Measurements from ENCODE around the gene ZNF668.
"Not testable (repeated sequence)": the region's sequence is repeated elsewhere in the genome, so short reads cannot be mapped to it uniquely, and the experiment has no call there.

Gene ZNF668

DNA sequence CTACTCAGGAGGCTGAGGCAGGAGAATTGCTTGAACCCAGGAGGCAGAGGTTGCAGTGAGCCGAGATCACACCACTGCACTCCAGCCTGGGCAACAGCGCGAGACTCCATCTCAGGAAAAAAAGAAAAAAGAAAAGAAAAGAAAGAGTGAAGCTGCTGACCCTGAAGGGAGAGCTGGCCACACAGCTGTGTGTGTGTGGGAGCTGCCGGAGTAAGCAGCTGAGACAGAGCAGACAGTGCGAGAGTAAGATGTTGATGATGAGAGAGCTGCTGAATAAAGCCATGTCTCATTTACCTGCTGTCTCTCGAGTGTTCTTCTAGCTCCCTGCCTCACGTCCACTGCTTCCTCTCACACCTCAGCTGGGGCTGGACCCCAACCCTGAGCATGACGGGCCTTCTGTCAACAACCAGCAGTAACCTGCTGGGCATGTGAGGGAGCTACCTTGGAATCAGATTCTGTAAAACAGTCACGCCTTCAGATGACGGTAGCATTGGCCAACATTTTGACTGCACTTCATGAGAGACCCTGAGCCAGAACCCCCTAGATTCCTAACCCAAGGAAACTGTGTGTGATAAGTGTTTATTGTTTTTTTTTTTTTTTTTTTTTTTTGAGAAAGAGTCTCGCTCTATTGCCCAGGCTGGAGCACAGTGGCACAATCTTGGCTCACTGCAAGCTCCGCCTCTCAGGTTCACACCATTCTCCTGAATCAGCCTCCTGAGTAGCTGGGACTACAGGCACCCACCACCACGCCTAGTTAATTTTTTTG lies 27.0 kb upstream of the ZNF668 start:
- not testable (repeated sequence) for DNase-seq

- no peak for DNase-seq
These were observed 26.0 kb upstream of the ZNF668 start for GRCh38 chr16:31099860-31100638.

GRCh38 chr16:31094424-31095120 lies 20.5 kb upstream of the ZNF668 start, which contains the start of gene VKORC1:
Gene VKORC1, minus strand, starts transcription at chr16:31094797. Its CDS starts 68 bp downstream, at chr16:31094729.
- DNase-seq, result peak; percentile 74

GRCh38 chr16:31094088-31094423 lies 20.0 kb upstream of the ZNF668 start:
- DNase-seq, result no peak

DNA sequence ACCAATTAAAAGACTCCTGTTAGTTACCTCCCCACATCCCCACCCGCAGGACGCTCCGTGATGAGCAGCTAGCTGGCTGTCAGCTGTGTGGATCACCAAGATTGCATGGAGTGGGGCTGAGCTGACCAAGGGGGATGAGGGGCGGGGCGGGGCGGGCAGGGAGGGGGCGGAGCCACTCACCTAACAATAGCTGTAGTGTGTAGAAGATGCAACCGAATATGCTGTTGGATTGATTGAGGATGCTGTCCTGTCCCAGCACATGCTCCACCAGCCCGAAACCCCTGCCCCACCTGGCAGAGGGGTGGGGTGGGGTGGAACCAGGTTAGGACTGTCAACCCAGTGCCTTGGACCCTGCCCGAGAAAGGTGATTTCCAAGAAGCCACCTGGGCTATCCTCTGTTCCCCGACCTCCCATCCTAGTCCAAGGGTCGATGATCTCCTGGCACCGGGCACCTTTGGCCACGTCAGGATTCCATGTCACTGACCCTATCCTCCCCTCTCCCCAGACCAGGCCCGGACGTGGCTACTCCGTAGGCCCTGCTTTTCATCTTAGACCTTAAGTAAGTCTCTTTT lies 19.2 kb upstream of the ZNF668 start:
- DNase-seq, result no peak

- DNase-seq, result no peak
These were observed 18.3 kb upstream of the ZNF668 start for GRCh38 chr16:31092330-31092729.

DNA sequence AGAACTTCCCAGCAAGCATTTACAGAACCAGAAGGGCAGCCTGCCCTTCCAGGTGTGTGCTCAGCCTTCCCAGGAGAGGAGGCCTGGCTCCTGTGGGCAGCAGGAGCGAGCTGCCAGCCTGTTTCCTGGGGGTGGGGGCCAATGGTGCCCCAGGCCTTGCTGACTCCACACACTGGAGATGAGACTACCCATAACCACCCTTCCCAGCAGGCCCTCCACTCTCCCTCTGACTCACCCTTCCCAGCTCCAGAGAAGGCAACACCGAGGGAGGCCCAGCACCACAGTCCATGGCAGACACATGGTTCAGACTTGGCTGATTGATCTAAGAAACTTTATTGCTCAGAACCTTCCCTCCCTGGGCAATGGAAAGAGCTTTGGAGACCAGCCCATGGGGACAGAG lies 16.5 kb upstream of the ZNF668 start:
- no peak for DNase-seq

DNA sequence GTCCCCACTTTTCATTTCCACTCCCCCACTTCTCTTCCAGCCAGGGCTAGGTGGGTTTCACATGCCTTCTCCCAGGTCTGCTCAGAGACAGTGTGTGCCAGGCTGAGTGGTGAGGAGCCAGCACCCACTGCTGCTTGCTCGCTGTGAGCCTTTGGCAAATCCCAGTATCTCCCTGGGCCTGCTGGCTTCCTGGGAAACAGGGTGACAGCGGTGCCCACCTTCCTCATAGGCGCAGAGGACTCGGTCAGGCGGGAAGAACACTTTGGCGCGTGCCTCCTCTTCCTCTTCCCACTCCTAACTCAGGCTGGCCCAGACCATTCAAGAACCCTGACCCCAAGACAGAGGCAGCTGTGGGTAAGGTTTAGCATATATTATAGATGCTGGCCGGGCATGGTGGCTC lies 15.2 kb upstream of the ZNF668 start:
- no peak for DNase-seq

GRCh38 chr16:31088459-31089183 lies 14.6 kb upstream of the ZNF668 start, which contains the start of gene PRSS53:
Gene PRSS53, minus strand, starts transcription at chr16:31088943. Its CDS starts 134 bp downstream, at chr16:31088809.
- DNase-seq, result no peak

DNA sequence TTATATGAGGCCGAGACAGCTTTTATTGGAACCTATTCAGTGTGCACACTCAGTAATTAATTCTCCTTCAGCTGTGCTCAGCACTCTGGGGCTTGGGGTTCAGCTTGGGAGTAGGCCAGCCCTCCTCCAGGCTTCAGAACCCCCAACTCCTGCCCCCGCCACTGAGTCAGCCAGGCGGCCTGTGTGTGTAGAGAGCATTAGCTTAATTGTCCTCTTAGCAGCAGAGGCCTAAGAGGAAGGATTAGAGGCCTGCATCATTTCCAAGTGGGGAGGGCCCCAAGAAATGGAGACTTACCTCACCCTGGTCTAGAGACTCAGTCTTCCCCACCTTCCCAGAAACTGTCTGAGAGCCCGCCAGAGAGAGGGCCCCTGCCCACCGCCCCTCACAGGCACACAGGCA lies 13.9 kb upstream of the ZNF668 start:
- DNase-seq, result no peak

GRCh38 chr16:31087481-31087880 lies 13.4 kb upstream of the ZNF668 start:
- no peak for DNase-seq

GRCh38 chr16:31086629-31086906 lies 12.5 kb upstream of the ZNF668 start:
- DNase-seq, result no peak

DNA sequence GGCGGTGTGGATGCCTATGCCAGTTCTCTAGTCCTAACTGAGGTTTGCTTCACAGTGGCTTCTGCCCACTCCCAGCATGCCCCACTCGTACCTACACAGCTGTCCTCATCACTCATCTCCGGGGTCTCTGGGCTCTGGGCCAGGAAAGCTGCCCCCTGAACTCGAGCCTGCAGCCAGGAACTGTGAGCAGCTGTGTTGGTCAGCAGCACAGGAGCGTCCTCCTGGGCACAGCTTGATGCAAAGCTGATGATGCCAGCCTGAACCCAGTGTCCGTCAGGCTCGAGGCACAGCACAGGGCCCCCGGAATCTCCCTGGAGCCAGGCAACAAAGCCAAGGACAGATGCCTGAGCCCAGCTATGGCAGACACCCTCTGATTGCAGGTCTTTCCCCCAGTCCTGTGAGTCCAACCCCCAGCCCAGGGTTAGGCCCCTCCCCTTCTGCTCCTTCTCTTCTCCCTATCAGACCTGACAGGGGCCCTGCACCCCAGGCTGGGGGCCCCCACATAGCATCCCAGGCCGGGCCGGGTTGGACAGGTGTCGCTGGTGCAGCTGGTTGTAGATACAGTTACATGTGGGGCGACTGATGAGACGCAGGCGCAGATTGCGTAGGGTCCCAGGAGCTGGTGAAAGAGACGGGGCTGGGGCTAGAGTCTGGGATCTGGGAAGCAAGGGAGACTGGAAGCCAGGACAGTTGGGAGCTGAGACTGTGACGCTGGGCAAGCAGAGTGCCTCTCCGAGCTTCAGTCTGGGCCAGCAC lies 12.0 kb upstream of the ZNF668 start:
- DNase-seq, result no peak

DNA sequence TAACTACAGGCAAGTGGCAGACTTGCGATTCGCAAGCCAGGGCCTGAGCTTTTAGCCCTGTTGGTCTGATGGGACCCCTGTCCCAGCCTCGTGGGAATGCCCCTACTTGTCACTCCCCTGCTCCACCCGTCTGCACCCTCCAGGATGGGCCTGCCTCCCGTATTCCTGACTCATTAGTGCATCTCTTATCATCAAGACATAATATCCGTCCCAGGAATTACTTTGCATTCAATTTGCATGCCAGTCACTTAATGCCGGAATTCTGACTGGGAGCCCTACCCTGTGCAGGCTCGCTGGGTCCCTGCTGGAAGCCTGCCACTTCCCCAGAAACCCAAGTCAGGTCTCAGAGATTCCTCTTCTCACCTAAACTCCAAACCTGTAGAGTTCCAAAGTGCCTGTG lies 11.4 kb upstream of the ZNF668 start:
- DNase-seq, result no peak

DNA sequence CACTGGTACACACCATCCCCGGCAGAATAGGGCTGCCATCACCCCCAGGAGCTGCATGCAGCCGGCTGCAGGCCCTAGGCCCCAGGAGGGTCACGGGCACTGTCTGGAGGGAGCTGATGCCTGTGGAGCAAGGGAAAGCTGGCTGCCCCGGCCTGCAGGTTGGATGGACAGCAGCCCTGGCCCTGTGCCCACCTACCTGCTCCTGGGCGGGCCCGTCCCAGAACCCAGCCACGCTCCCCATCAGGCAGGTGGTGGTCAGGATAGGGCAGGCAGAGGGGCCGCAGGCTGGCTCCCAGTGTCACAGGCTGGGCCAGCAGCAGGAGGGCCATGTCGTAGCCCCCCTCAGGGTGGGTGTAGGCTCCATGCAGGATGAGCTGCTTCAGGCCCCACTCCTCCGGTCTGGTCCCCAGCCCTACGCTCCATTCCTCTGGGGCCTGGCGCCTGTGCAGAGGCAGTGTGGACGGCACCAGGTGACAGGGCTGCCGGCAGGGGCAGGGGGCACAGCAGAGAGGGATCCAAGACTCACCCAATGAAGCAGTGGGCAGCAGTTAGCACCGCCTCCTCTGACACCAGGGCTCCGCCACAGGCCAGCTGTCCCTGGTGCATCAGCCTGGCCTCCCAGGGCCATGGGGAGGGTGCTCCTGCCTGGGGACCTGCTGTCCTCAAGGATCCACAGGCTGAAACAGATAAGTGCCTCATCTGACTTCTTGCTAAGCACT lies 10.7 kb upstream of the ZNF668 start:
- DNase-seq, result no peak

- no peak for DNase-seq
These were observed 9.9 kb upstream of the ZNF668 start for GRCh38 chr16:31083981-31084380.

GRCh38 chr16:31083556-31083955 lies 9.5 kb upstream of the ZNF668 start:
- no peak for DNase-seq

DNA sequence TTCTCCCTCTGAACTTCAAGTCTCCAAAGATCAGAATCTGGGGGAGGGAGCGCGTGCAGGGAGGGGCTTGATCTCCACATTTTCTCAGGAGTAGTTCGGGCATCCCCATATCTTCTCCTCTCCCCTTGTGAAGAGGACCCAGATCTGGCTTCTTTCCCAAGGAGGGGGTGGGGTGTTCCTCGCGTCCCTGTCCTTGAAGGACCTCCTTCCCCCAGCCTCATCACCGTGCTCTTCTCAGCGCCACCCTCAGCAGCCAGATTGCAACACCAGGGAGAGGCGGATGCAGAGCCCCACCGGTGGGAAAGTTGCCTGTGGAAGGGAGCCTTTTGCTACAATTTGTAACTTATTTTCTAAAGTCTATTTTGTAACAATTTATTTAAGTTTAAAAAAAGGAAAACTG lies 9.0 kb upstream of the ZNF668 start:
- DNase-seq, result no peak

- no peak for DNase-seq
These were observed 8.5 kb upstream of the ZNF668 start for GRCh38 chr16:31082368-31083045.

DNA sequence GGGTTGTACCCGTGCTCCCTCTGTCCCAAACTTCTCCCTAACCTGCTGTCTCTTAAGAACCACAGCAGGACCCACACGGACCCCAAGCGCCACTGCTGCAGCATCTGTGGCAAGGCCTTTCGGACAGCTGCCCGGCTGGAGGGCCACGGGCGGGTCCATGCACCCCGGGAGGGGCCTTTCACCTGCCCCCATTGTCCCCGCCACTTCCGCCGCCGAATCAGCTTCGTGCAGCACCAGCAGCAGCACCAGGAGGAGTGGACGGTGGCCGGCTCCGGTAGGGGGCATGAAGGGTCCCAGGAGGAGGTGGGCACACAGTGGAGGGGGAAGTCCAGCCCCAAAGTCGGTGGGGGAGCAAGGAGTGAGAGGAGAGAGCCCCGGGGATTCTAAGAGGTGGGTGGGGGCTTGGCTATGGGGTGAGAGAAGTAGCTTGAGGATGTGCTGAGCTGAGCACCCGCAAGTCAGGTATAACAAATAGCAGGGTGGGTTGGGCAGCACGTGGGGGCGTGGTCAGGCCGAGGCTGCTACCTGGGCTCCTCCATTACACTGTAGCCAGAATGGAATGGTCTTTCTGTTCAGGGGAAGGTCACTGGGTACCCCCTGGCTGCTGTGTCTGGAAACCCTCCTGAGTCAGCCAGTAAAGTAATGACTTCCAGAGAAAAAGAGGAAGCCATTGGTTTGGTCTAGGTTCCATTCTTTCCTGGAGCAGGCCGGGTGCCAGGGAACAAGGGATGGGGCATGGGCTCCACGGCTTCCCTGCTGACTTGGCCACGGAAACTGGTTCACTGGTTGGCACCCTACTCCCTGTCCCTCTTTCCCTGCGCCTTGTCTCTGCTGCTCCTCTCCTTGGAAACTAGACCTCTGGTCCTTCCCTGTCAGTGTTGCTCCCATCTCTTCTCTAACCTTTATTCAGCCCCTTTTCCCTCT lies 7.7 kb upstream of the ZNF668 start:
- DNase-seq, result no peak
